Memory B cell (primary cell): Measurements from ENCODE around the gene CA5A.
A peak's percentile ranks its signal among the peaks of the same experiment; 100 is the strongest.

ENCODE experiments used
- ATAC-seq: fragments of 150-1000 bp; cut with Tn5 transposase; 2 replicates; pipeline ENCODE4 v1.10.0; 2021; ENCODE audit warnings: low read depth, mild to moderate bottlenecking, moderate library complexity
- DNase-seq, 2 donors: peaks; one replicate each; pipeline ENCODE4 v3.0.0; 2022; ENCODE audit warnings: low spot score in 2 of 2
- H3K27ac Mint-ChIP-seq: one replicate; pipeline ENCODE4 v1.8.0; 2022; ENCODE audit warnings: mild to moderate bottlenecking, moderate library complexity, mixed read lengths
- H3K27me3 Mint-ChIP-seq: one replicate; pipeline ENCODE4 v1.8.0; 2022; ENCODE audit warnings: mixed read lengths
- H3K36me3 Mint-ChIP-seq: one replicate; pipeline ENCODE4 v1.8.0; 2022; ENCODE audit warnings: mild to moderate bottlenecking, mixed read lengths
- H3K4me1 Mint-ChIP-seq: one replicate; pipeline ENCODE4 v1.8.0; 2022; ENCODE audit warnings: mixed read lengths
- H3K4me3 Mint-ChIP-seq: one replicate; pipeline ENCODE4 v1.8.0; 2022; ENCODE audit warnings: mild to moderate bottlenecking, moderate library complexity, mixed read lengths
- H3K9me3 Mint-ChIP-seq: one replicate; pipeline ENCODE4 v1.8.0; 2022; ENCODE audit warnings: mixed read lengths

Gene CA5A

DNA sequence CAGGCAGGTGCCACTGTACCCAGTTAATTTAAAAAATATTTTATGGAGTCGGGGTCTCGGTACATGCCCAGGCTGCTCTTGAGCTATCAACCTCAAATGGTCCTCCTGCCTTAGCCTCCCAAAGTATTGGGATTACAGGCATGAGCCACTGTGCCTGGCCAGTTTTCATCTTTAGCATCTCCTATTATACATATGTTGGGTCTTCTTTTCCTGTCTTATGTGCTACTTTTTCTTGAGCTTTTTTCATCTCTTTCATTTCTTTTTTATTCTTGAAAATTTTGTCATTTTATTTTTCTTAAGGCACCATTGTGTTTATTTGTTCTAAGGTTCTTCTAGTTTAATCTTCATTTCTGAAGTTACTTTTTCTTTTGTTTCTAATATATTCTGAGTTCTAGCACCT lies 35.6 kb upstream of the CA5A start:
- peaks cover 39% of the 10 kb centered on the region for H3K36me3 Mint-ChIP-seq
- H3K4me3 Mint-ChIP-seq, result no peak overlapping the region
- peaks cover 26% of the 10 kb centered on the region for H3K4me1 Mint-ChIP-seq
- H3K27me3 Mint-ChIP-seq, result no peaks in the 10 kb centered on the region
- DNase-seq, result no peak
- no peak overlapping the region for H3K27ac Mint-ChIP-seq
- ATAC-seq, result no peak
- H3K9me3 Mint-ChIP-seq, result peaks cover 14% of the 10 kb centered on the region

DNA sequence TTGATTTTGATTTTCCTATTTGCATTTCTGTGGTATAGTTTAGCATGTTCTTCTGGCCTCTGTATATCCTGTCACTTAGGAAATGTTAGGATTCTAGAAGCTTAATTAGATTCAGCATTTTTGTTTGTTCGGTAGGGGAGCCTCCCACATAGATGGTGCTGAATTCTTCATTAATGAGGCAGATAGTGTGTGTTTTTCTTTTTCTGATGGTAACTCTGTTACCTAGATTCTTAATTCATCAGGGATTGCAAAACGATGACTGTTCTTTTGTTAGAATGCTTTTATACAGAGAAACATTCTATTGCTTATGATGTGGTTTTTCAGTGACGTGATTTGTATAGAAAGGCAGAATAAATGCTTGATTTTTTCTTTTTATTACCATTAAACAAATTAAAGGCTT lies 33.9 kb upstream of the CA5A start:
- Mint-ChIP-seq H3K27ac (no peak overlapping the region), H3K27me3 (no peaks in the 10 kb centered on the region), H3K4me3 (no peak overlapping the region), H3K36me3 (peaks cover 35% of the 10 kb centered on the region), H3K4me1 (peaks cover 35% of the 10 kb centered on the region), H3K9me3 (peaks cover 14% of the 10 kb centered on the region)
- DNase-seq, result no peak
- no peak for ATAC-seq

DNA sequence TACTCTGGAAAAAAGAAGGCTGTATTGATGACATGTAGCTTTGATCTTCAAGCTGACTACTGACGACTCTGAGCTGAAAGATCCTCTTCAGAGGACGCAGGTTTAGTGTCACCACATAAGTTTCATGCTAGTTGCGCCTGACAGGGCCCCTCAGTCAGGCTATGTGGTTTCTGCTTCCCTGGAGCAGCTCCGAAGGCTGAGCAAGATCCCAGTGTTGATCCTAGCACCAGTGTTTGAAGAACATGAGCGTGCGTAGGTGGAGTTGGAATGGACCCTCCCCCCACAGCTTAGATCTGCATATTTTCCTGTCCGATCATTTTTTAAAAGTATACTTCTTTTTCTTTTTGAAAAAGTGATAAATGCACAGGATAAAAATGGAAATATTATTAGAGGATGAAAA lies 32.2 kb upstream of the CA5A start:
- Mint-ChIP-seq H3K4me3 (no peak overlapping the region), H3K4me1 (peaks cover 39% of the 10 kb centered on the region), H3K27ac (no peak overlapping the region), H3K27me3 (no peaks in the 10 kb centered on the region), H3K9me3 (peaks cover 14% of the 10 kb centered on the region), H3K36me3 (peaks cover 36% of the 10 kb centered on the region)
- ATAC-seq (no peak), DNase-seq (no peak)

- H3K9me3 Mint-ChIP-seq, result peaks cover 8% of the 10 kb centered on the region
- ATAC-seq (no peak), DNase-seq (no peak)
- H3K4me1 Mint-ChIP-seq, result peaks cover 44% of the 10 kb centered on the region
- peak overlapping the region; percentile 62 for H3K27ac Mint-ChIP-seq
- peaks cover 27% of the 10 kb centered on the region for H3K36me3 Mint-ChIP-seq
- H3K27me3 Mint-ChIP-seq, result no peaks in the 10 kb centered on the region
- peak overlapping the region; percentile 41 for H3K4me3 Mint-ChIP-seq
Measured at GRCh38 chr16:87966685-87967185, 30.4 kb upstream of the CA5A start.

DNA sequence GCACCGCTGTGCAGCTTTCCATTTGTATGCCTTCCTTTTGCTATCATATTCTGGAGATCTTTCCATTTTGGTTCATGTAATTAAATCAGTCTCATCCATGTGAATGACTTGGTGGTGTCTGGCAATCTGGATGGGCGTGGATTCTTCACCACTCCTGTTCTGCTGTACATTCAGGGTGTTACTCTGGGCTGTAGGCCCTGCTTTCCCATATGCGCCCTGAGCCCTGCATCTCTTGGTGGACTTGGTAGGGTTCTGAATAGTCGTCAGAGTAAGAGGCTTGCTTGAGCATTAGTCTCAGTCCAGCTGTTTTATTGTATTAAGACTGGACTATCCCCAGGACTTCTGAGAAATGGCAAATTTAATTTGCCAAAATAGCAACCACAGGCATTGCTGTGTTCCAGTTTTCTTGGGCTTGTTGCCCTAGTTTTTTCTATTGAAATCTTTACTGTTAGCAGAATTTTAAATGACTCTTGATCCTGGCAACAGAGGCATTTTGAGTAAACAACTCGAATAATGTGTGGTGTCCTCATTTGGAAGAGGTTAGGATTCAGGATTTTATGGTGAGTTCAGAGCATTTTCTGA lies 29.8 kb upstream of the CA5A start:
- H3K27me3 Mint-ChIP-seq, result no peaks in the 10 kb centered on the region
- H3K4me1 Mint-ChIP-seq, result peaks cover 45% of the 10 kb centered on the region
- H3K9me3 Mint-ChIP-seq, result peaks cover 3% of the 10 kb centered on the region
- ATAC-seq (no peak), DNase-seq (no peak)
- H3K36me3 Mint-ChIP-seq, result peaks cover 25% of the 10 kb centered on the region
- H3K27ac Mint-ChIP-seq, result peak overlapping the region; percentile 62
- no peak overlapping the region for H3K4me3 Mint-ChIP-seq

DNA sequence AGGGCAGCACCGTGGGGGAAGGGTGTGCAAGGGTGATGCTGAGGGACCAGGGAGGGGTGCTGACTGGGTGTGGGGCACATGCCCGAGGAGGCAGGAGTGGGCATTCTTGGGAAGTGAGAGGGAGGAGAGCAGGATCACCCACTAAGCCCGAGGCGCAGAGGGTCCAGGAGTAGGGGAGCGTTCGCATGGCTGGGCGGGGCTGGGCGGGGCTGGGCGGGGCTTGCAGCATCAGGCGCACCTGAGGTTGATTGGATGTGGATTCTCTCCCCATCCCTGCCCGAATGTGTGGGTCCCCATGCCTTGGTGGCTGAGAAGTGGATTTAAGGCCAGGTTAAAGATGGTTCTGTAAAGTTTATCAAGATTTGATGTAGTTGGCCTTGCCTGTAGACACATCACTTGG lies 29.1 kb upstream of the CA5A start:
- H3K27me3 Mint-ChIP-seq, result no peaks in the 10 kb centered on the region
- no peak for DNase-seq
- no peak overlapping the region for H3K27ac Mint-ChIP-seq
- no peaks in the 10 kb centered on the region for H3K9me3 Mint-ChIP-seq
- ATAC-seq, result no peak
- peaks cover 42% of the 10 kb centered on the region for H3K4me1 Mint-ChIP-seq
- H3K4me3 Mint-ChIP-seq, result no peak overlapping the region
- H3K36me3 Mint-ChIP-seq, result peaks cover 21% of the 10 kb centered on the region

GRCh38 chr16:87964049-87964659 lies 27.8 kb upstream of the CA5A start:
- Mint-ChIP-seq H3K36me3 (peaks cover 14% of the 10 kb centered on the region), H3K27ac (peak overlapping the region; percentile 52), H3K4me3 (no peak overlapping the region), H3K9me3 (no peaks in the 10 kb centered on the region), H3K27me3 (no peaks in the 10 kb centered on the region), H3K4me1 (peaks cover 52% of the 10 kb centered on the region)
- DNase-seq (no peak), ATAC-seq (no peak)

- Mint-ChIP-seq H3K36me3 (peaks cover 12% of the 10 kb centered on the region), H3K27ac (peak overlapping the region; percentile 52), H3K4me1 (peaks cover 49% of the 10 kb centered on the region), H3K4me3 (no peak overlapping the region), H3K9me3 (no peaks in the 10 kb centered on the region), H3K27me3 (no peaks in the 10 kb centered on the region)
- peak; percentile 32 for ATAC-seq
- DNase-seq, result no peak
Measured at GRCh38 chr16:87963400-87963799, 27.1 kb upstream of the CA5A start.

DNA sequence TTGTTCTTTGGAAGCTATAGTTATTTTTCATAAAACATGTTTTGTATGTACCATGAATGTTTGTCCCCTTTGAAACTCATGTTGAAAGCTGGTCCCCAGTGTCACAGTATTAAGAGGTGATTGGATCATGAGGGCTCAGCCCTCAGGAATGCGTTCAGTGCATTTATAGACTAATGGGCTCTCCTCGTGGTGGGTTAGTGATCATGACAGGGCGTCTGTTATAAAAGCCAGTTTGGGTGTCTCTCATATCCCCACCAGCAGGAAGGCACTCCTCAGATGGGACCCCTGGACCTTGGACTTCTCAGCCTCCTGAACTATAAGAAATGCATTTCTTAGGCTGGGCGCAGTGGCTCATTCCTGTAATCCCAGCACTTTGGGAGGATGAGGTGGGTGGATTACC lies 25.3 kb upstream of the CA5A start:
- Mint-ChIP-seq H3K9me3 (no peaks in the 10 kb centered on the region), H3K36me3 (peaks cover 16% of the 10 kb centered on the region), H3K27ac (peak overlapping the region; percentile 17), H3K27me3 (no peaks in the 10 kb centered on the region), H3K4me3 (no peak overlapping the region), H3K4me1 (peaks cover 53% of the 10 kb centered on the region)
- DNase-seq (no peak), ATAC-seq (no peak)

GRCh38 chr16:87960852-87961251 lies 24.5 kb upstream of the CA5A start:
- Mint-ChIP-seq H3K27me3 (no peaks in the 10 kb centered on the region), H3K4me1 (peaks cover 52% of the 10 kb centered on the region), H3K4me3 (no peak overlapping the region), H3K9me3 (no peaks in the 10 kb centered on the region), H3K36me3 (peaks cover 16% of the 10 kb centered on the region), H3K27ac (no peak overlapping the region)
- no peak for ATAC-seq
- DNase-seq, result no peak

DNA sequence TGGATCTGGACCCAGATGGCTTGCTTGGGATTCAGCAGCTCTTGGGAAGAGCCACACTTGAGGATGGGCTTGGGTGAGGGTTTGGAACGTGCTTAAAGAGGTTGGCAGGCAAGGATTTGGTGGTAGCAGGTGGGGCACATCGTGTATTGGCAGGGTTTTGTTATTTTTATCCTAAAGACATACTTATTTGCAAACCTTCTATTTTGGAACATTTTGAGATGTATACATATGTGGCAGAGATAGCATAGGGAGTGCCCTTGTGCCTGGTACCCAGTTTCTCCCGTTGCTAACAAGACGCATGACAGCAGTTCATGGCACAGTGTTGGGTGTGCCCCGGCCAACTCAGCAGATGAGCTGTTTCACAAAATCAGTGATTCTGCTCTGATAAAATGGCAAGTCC lies 24.0 kb upstream of the CA5A start:
- no peaks in the 10 kb centered on the region for H3K9me3 Mint-ChIP-seq
- peaks cover 53% of the 10 kb centered on the region for H3K4me1 Mint-ChIP-seq
- H3K27me3 Mint-ChIP-seq, result no peaks in the 10 kb centered on the region
- H3K36me3 Mint-ChIP-seq, result peaks cover 18% of the 10 kb centered on the region
- ATAC-seq, result no peak
- no peak overlapping the region for H3K4me3 Mint-ChIP-seq
- no peak overlapping the region for H3K27ac Mint-ChIP-seq
- DNase-seq, result no peak

- Mint-ChIP-seq H3K9me3 (no peaks in the 10 kb centered on the region), H3K27ac (peak overlapping the region; percentile 80), H3K4me1 (peaks cover 45% of the 10 kb centered on the region), H3K27me3 (no peaks in the 10 kb centered on the region), H3K36me3 (peaks cover 12% of the 10 kb centered on the region), H3K4me3 (peak overlapping the region; percentile 33)
- DNase-seq (no peak), ATAC-seq (no peak)
Measured at GRCh38 chr16:87959391-87959990, 23.2 kb upstream of the CA5A start.

DNA sequence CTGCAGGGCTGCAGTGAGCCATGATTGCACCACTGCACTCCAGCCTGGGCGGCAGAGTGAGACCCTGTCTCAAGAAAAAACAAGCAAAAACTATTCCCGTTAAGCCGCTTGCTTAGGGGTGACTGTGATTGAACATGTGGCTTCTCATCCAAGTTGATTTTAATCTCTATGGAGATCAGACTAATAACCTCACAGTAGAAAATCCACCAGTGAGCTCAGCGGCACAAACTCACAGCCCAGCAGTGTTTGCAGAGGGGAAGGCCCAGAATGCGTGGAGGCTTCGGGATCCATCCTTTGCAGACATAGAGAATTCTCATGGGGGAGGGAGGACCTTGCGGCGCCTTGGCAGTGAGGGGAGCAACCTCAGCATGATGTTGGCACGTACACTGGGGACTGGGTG lies 22.3 kb upstream of the CA5A start:
- no peak for DNase-seq
- H3K9me3 Mint-ChIP-seq, result no peaks in the 10 kb centered on the region
- H3K4me1 Mint-ChIP-seq, result peaks cover 47% of the 10 kb centered on the region
- no peak overlapping the region for H3K4me3 Mint-ChIP-seq
- H3K27me3 Mint-ChIP-seq, result no peaks in the 10 kb centered on the region
- no peak overlapping the region for H3K27ac Mint-ChIP-seq
- H3K36me3 Mint-ChIP-seq, result peaks cover 15% of the 10 kb centered on the region
- ATAC-seq, result no peak

DNA sequence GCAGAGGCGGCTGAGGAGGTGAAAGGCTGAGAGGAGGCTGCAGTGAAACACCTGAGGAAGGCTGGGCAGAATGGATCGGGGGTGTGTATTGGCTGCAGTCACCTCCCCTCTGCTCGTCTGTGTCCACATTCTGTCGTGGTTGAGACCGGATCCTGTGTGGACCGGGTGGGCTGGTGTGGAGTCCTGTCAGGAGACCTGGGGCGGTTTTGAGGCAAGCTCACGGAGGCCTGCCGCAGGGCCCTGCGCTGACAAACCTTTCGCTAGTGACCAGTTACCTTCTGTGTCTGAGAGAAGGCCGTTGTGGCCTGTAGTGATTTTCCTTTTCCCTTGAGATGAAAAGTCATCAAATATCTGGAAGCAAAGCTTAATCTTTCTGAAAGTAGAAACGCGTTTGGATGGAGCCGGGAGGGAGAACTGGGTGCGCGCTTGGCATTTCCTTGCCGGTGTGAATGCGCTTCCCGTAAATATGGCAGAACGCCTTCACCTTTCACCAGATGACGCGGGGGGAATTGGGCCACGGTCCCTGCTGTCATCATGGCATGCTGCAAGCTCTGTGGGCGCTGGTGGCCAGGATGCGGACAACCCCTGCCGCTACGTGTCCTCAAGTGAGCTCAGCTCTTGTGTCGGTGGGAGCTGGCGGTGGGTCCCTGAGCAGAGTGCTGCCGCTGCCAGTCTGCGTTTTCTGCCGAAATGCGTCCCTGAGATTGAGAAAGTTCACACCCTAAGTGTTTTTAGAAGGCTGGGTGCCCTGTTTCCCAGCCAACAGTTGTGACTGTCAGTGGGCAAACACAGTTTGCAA lies 21.2 kb upstream of the CA5A start:
- ATAC-seq (no peak), DNase-seq (no peak)
- Mint-ChIP-seq H3K36me3 (peaks cover 12% of the 10 kb centered on the region), H3K4me3 (peak overlapping the region; percentile 72), H3K27ac (peak overlapping the region; percentile 81), H3K9me3 (no peaks in the 10 kb centered on the region), H3K27me3 (no peaks in the 10 kb centered on the region), H3K4me1 (peaks cover 46% of the 10 kb centered on the region)
